ENCODE results near the gene KDM3B.

The KDM3B gene

DNA sequence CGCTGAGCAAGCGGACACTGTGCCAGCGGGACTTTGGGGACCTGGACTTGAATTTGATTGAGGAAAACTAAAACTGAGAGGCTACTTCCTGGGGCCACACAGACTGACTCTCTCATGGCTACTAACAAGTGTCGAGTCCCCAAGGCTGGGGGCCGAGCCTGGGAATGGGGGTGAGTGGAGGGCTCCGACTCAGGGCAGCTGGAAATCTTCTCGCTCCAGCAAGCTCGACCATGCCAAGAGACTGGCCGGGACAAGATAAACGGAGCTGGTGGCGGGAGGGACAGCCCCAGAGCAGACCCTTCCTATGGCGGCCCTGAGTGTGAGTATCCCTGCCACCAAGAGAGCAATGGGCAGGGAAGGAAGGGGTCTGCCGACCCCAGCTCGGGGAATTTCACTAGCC is 5.6 kb upstream of the KDM3B start:
- DNase-seq (no peak), ATAC-seq (no peak)

DNA sequence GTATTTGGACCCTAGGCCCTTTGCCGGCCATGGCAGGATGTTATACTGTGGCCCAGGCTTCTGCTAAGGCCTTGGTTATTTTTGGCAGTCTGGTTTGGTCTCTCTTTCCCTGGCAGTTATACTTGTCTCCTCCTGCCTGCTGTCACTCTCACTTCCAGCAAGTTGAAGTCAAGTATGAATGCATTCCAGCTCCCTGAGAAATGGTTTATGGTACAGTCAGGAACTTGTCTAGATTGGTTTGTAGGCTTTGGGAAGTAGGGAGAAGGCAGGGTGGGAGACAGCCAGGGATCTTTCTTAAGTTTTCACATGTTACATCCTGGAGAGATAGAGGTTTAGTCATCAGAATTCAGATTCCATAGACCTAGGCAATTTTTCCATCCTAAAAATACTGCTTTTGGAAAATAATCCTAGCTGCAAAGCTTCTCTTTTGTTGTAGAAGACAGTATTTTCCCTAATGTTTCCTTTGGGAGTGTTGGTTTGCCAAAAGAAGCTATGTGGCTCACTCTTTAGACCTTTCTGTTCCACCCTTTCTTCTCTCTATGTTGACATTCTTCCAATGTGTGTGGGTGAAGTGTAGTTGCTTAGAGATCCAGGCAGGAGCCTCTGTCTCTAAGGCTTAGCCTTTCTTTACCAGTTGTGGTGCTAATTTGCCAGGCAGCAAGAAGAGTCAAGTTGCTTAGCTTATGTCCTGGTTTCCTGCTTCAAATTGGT is 2.5 kb upstream of the KDM3B start:
- no peak for ATAC-seq
- no peak for DNase-seq

DNA sequence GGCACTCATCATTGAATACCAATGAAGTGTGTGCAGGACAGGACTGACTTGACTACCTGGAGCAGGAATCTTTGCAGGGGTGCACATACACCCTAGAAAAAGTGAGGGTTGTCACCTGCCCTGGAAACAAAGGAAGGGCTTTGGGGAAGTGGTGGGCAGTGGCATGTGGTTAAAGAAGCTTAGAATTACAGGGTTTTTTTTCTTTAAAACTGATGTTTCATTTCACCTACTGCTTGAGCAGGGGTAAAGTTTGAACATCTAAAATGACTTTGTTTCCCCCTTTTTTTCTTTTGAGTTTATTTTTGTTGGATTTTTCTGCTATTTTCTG is 2.0 kb upstream of the KDM3B start:
- DNase-seq (no peak), ATAC-seq (no peak)

DNA sequence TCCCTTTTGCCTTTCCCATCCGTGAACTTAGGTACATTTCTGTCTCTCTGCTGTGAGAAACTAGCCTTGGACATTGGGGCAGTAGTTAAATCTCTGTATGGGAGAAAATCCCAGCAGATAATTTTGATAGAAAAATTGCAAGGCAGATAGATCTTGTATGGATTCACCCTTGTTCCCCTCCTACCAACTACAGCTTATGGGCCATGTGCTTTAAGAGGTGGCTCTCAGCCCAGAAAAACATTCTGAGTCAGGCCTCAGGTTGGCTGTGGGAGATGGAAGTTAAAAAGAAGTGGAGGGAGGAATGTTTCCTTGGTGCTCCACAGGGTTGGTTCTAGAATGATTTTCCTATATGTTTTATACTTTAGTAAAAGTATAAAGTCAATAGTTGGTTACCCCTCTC is 1.4 kb upstream of the KDM3B start:
- no peak for ATAC-seq
- DNase-seq, result no peak

- DNase-seq (no peak), ATAC-seq (no peak)
Measured at GRCh38 chr5:138351517-138351916, 968 bp upstream of the KDM3B start.

- DNase-seq (peak; percentile 83), ATAC-seq (peak; percentile 58)
Measured at GRCh38 chr5:138352722-138353559, 456 bp downstream of the KDM3B start.

DNA sequence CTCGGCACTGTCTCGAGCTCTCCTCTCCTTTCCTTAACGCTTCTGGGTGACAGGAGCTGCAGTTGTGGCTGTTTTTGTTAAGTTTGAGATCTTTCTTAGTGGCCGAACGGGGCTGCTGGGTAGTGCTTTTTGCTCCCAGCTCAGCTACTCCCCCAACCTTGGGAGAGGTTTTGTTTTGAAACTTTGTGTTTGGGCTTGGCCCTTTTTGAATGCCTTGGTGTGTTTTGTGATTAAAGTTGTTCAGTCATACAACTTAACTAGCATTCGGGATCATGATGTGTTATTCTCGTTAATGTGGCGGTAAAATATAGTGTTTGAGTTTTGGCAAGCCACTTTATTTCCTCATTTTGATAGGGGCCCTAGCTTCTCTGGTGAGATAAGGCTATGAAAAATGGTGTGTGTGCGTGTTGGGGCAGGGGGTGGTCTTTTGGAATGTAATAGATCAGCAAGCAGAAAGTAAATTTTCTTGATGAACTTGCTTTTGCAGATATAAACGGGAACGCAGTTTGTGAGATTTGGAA is 1.1 kb downstream of the KDM3B start:
- DNase-seq (no peak), ATAC-seq (no peak)

DNA sequence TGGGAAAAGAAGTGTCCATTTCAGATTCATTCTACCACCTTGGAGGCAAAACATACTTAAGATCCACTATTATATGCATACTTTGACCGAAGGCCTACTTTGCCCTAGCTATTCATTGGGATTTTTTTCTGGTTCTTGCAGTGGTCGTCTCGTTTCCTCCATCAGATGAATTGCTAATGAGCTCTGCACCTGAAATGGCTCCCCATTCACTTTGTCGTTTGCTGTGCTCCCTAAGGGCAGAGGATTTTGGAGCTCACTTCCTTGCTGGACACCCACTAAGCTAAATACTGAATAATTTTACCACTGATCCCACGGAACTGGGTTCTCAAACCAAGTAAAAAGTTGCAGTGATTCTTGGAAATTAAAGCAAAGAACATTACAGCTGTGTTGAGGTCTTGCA is 1.9 kb downstream of the KDM3B start:
- DNase-seq (no peak), ATAC-seq (no peak)

DNA sequence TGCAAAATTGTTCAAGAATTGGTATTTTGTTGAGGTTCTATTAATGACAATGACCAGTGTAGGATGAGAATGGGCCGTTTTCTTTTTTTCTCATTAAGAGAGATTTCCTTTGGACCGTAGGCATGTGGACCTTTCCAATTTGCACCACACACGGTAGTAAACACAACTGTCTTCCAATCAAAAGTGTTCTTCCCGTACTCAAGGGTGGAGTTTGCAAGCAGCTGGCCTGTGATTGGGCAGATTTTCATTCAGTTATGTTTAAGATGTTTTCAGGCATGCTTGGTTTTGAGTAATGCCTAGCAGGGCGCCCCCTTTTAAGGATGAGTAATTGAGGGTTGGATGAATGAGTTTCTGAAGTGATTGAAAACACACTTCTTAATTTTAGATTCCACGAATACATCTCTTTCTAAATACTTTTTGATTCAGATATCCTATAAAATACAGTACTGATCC is 2.5 kb downstream of the KDM3B start:
- ATAC-seq (peak; percentile 41), DNase-seq (peak; percentile 53)

- ATAC-seq (no peak), DNase-seq (no peak)
Measured at GRCh38 chr5:138359621-138360020, 7.1 kb downstream of the KDM3B start.

DNA sequence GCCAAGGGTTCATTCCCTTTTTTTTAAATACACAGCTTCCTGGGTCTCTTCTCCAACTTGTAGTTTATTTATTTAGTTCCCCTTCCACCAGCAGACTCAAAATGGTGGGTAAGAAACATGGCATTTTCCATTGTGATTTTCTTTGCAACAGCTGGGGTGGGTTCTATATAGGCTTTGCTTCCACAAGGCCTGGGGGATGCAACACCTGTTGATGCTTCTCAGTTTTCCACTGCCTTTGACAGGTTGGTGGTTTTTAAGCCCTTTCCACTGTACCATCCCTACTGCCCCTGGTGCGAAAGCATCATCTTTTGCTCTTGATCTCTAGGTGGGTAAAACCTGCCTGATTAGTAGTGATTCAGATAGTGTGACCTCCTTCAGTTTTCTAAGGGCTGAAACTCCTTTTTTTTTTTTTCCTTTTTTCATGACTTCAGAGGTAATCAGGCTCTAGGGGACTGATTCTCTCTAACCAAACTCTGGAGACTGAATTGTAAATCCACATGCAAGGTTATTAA is 8.5 kb downstream of the KDM3B start:
- ATAC-seq (peak; percentile 55), DNase-seq (no peak)

GRCh38 chr5:138364576-138364975 is 12.1 kb downstream of the KDM3B start:
- ATAC-seq (no peak), DNase-seq (no peak)

GRCh38 chr5:138366632-138367382 is 14.3 kb downstream of the KDM3B start:
- DNase-seq, result no peak
- ATAC-seq, result no peak

- ATAC-seq, result no peak
- DNase-seq, result no peak
Measured at GRCh38 chr5:138369261-138369660, 16.8 kb downstream of the KDM3B start.

DNA sequence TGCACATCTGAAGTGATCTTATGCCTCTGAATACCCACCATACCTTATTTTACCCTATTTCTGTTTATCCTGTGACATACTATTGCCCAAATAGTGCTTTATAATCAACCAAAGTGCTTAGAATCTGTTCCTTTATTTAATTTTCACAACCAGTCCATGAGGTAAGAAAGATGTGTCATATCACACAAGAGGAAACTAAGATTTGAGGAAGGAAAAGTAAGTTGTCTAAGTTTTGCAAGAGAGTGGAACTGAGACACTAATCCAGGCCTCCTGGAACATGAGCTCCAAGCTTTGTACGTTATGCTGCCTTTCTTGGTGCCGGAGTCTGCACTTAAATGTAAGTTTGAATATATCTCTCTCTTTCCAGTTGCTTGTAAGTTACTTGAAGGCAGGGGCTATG is 17.2 kb downstream of the KDM3B start:
- no peak for ATAC-seq
- DNase-seq, result no peak

DNA sequence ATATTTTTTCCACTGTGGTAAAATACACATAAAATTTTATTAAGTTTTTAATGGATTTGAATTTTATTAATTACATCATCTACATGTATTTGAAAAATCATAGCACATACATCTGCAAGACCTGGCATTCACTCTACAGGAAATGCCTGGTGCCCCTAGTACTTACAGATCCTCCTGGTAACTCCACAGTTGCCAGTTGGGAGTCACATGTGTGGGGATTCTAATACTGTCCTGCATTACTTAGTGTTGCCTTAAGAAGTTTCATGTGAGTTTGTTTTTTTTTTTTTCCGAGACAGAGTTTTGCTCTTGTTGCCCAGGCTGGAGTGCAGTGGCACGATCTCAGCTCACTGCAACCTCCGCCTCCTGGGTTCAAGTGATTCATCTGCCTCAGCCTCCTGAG is 18.1 kb downstream of the KDM3B start:
- no peak for ATAC-seq
- DNase-seq, result no peak

- DNase-seq, result no peak
- no peak for ATAC-seq
Measured at GRCh38 chr5:138371454-138371853, 19.0 kb downstream of the KDM3B start.

DNA sequence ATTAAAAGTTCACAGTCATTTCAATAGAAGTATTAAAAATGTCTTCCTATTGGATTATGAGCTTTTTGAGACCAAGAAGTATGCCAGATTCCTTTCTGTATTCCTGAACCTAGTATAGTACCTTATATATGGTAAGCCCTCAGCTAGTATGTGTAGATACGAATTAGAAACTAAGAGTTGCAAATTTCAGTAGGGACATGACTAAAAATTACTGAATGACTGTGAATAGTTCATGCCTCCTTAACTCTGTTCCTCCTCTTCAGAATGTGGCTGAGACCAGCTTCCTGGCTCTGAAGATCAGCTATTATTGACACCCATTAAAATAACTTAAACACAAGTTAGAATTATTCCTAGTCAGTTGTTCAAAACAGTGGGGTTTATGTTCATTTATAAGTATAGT is 19.7 kb downstream of the KDM3B start:
- ATAC-seq (peak; percentile 40), DNase-seq (no peak)

GRCh38 chr5:138372653-138373052 is 20.2 kb downstream of the KDM3B start:
- ATAC-seq (no peak), DNase-seq (no peak)

- ATAC-seq (no peak), DNase-seq (no peak)
Measured at GRCh38 chr5:138382347-138382746, 29.9 kb downstream of the KDM3B start.

DNA sequence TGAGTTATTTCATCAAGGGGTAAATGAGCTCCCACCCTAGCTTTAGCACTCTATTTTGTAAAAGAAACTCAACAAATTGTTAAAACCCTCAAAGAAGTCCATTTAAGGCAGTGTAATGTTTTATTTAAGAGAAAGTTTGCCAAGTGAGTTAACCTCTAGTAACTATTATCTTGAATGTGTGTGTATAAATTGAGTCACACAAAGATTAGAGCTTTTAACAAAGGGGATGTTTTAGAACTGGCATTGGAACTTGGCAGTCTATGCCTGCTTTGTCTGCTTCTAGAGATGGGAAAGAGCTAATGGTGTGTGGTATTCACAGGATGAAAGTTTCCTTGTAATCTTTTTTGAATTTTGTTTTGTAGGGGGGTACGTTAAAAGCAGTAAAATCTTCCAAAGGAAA is 33.2 kb downstream of the KDM3B start:
- ATAC-seq, result no peak
- DNase-seq, result no peak

GRCh38 chr5:138386290-138386689 is 33.8 kb downstream of the KDM3B start:
- ATAC-seq (no peak), DNase-seq (no peak)

DNA sequence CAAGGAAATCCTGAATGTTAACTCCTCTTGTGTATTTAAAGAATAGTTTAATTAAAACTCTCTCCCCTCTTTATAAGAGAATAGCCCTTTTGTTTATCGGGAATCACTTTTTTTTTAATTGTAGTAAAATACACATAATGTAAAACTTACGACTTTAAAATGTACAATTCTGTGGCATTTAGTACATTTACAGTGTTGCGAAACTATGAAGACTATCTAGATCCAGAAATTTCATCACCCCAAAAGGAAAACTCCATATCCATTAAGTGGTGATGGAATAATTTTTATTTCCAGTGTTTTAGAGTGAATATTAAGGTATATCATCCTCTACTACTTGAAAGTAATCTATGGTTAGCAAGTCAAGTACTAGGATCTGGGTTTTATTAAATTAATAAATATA is 36.8 kb downstream of the KDM3B start:
- DNase-seq (no peak), ATAC-seq (no peak)
